Measurements from ENCODE around the gene WDFY4. TPM values are rescaled to one million over a fixed set of nuclear protein-coding genes. Genes with fewer than 3 reads are reported as not detected.
"Not testable (repeated sequence)": the region's sequence is repeated elsewhere in the genome, so short reads cannot be mapped to it uniquely, and the experiment has no call there.

WDFY4 gene
- polyA plus RNA-seq, 1 donor from 2014 or later = not detected

DNA sequence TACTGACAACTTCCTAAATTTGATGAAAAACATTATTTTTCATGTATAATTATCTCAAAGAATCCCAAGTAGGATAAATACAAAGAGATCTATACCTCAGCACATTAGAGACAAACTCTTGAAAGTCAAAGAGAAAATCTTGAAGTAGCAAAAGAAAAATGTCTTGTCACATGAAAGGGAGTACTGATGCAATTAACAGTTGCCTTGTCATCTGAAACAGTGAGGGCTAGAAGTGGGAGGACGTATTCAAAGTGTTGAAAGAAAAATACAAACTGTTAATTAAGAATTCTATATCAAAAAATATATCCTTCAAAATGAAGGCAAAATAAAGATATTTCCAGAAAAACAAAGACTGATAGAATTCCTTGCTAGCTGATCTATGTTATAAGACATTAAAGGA lies 44.3 kb upstream of the WDFY4 start:
- H3K4me3 ChIP-seq (ENCODE audit: low read length) = no peak overlapping the region
- no peaks in the 10 kb centered on the region for H3K27me3 ChIP-seq (ENCODE audit: insufficient read depth, low read depth, low read length)
- H3K27ac ChIP-seq (ENCODE audit: low read length) = no peak overlapping the region
- H3K79me2 ChIP-seq (replicated peaks; ENCODE audit: insufficient read depth, low read length) = no peaks in the 10 kb centered on the region
- no peaks in the 10 kb centered on the region for H3K9me3 ChIP-seq (ENCODE audit: low read length)
- no peak overlapping the region for H3K4me2 ChIP-seq (ENCODE audit: low read length)
- H3K9ac ChIP-seq (ENCODE audit: low read length) = no peak overlapping the region
- H2AFZ ChIP-seq (ENCODE audit: low read depth, low read length) = no peak overlapping the region
- TF ChIP-seq MXI1 (conservative IDR thresholded peaks at IDR 0.05; ENCODE audit: poor library complexity, severe bottlenecking) = no peak
- TF ChIP-seq TAF1 (IDR thresholded peaks at IDR 0.05; ENCODE audit: low read depth) = no peak
- no peak for TF ChIP-seq POLR2AphosphoS5 (IDR thresholded peaks at IDR 0.05)
- no peak for TF ChIP-seq RAD21 (conservative IDR thresholded peaks at IDR 0.05)
- TF ChIP-seq SMC3 (conservative IDR thresholded peaks at IDR 0.05; ENCODE audit: poor library complexity) = no peak
- TF ChIP-seq, protein P1, sequence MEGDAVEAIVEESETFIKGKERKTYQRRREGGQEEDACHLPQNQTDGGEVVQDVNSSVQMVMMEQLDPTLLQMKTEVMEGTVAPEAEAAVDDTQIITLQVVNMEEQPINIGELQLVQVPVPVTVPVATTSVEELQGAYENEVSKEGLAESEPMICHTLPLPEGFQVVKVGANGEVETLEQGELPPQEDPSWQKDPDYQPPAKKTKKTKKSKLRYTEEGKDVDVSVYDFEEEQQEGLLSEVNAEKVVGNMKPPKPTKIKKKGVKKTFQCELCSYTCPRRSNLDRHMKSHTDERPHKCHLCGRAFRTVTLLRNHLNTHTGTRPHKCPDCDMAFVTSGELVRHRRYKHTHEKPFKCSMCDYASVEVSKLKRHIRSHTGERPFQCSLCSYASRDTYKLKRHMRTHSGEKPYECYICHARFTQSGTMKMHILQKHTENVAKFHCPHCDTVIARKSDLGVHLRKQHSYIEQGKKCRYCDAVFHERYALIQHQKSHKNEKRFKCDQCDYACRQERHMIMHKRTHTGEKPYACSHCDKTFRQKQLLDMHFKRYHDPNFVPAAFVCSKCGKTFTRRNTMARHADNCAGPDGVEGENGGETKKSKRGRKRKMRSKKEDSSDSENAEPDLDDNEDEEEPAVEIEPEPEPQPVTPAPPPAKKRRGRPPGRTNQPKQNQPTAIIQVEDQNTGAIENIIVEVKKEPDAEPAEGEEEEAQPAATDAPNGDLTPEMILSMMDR (IDR thresholded peaks at IDR 0.05; ENCODE audit: poor library complexity, severe bottlenecking) = no peak
- no peak for TF ChIP-seq EZH2 (IDR thresholded peaks at IDR 0.05; ENCODE audit: borderline replicate concordance, insufficient read depth, low read length, poor library complexity, severe bottlenecking)
- TF ChIP-seq, protein P2, sequence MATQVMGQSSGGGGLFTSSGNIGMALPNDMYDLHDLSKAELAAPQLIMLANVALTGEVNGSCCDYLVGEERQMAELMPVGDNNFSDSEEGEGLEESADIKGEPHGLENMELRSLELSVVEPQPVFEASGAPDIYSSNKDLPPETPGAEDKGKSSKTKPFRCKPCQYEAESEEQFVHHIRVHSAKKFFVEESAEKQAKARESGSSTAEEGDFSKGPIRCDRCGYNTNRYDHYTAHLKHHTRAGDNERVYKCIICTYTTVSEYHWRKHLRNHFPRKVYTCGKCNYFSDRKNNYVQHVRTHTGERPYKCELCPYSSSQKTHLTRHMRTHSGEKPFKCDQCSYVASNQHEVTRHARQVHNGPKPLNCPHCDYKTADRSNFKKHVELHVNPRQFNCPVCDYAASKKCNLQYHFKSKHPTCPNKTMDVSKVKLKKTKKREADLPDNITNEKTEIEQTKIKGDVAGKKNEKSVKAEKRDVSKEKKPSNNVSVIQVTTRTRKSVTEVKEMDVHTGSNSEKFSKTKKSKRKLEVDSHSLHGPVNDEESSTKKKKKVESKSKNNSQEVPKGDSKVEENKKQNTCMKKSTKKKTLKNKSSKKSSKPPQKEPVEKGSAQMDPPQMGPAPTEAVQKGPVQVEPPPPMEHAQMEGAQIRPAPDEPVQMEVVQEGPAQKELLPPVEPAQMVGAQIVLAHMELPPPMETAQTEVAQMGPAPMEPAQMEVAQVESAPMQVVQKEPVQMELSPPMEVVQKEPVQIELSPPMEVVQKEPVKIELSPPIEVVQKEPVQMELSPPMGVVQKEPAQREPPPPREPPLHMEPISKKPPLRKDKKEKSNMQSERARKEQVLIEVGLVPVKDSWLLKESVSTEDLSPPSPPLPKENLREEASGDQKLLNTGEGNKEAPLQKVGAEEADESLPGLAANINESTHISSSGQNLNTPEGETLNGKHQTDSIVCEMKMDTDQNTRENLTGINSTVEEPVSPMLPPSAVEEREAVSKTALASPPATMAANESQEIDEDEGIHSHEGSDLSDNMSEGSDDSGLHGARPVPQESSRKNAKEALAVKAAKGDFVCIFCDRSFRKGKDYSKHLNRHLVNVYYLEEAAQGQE (IDR thresholded peaks at IDR 0.05; ENCODE audit: borderline replicate concordance) = no peak
- no peak for TF ChIP-seq EP300 (conservative IDR thresholded peaks at IDR 0.05; ENCODE audit: poor library complexity, severe bottlenecking)
- H3F3A ChIP-seq (ENCODE audit: insufficient read depth, low read length, poor library complexity, severe bottlenecking) = no peaks in the 10 kb centered on the region
- no peaks in the 10 kb centered on the region for H4K20me1 ChIP-seq (ENCODE audit: insufficient read depth)
- H3K36me3 ChIP-seq (ENCODE audit: insufficient read depth, low read length) = no peaks in the 10 kb centered on the region
- no peaks in the 10 kb centered on the region for H3K9me2 ChIP-seq (ENCODE audit: insufficient read depth, low read length)

DNA sequence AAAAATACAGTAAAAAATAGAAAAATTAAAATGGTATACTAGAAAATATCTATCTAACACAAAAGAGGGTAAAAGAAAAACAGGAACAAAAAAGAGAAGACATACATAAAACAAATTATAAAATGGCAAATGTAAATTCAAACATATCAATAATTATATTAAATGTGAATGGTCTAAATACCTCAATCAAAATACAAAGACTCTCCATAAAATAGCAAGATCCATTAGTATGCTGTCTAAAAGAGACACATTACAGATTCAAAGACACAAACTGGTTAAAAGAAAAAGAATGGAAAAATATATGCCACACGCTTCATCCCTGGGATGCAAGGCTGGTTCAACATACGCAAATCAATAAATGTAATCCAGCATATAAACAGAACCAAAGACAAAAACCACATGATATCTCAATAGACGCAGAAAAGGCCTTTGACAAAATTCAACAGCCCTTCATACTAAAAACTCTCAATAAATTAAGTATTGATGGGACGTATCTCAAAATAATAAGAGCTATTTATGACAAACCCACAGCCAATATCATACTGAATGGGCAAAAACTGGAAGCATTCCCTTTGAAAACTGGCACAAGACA lies 43.5 kb upstream of the WDFY4 start:
- not testable (repeated sequence) for H4K20me1 ChIP-seq (ENCODE audit: insufficient read depth); H3K4me3 ChIP-seq (ENCODE audit: low read length); H3K4me2 ChIP-seq (ENCODE audit: low read length); H3K9me3 ChIP-seq (ENCODE audit: low read length); H3F3A ChIP-seq (ENCODE audit: insufficient read depth, low read length, poor library complexity, severe bottlenecking); H3K9ac ChIP-seq (ENCODE audit: low read length); H3K9me2 ChIP-seq (ENCODE audit: insufficient read depth, low read length); H2AFZ ChIP-seq (ENCODE audit: low read depth, low read length); H3K27me3 ChIP-seq (ENCODE audit: insufficient read depth, low read depth, low read length); H3K36me3 ChIP-seq (ENCODE audit: insufficient read depth, low read length); H3K79me2 ChIP-seq (replicated peaks; ENCODE audit: insufficient read depth, low read length); H3K27ac ChIP-seq (ENCODE audit: low read length)

DNA sequence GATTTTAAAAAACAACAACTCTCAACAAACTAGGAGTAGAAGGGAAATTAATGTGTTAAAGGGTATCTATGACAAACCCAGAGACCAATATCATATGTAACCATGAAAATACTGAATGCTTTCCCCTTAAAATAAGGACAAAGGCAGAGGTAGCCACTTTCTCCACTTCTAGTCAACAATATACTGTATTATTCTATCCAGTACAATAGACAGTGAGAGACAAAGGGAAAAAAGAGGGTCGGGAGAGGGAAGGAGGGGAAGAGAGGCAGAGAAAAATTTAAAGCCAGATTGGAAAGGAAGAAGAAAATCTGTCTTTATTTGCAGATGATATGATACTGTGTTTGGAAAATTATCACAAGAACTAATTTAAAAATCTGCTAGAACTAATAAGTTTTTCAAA lies 39.1 kb upstream of the WDFY4 start:
- H3K4me2 ChIP-seq (ENCODE audit: low read length) = no peak overlapping the region
- no peaks in the 10 kb centered on the region for H3K36me3 ChIP-seq (ENCODE audit: insufficient read depth, low read length)
- no peaks in the 10 kb centered on the region for H4K20me1 ChIP-seq (ENCODE audit: insufficient read depth)
- no peak overlapping the region for H3K9ac ChIP-seq (ENCODE audit: low read length)
- no peak overlapping the region for H2AFZ ChIP-seq (ENCODE audit: low read depth, low read length)
- H3K4me3 ChIP-seq (ENCODE audit: low read length) = no peak overlapping the region
- no peaks in the 10 kb centered on the region for H3K27me3 ChIP-seq (ENCODE audit: insufficient read depth, low read depth, low read length)
- TF ChIP-seq MXI1 (conservative IDR thresholded peaks at IDR 0.05; ENCODE audit: poor library complexity, severe bottlenecking) (no peak), TAF1 (IDR thresholded peaks at IDR 0.05; ENCODE audit: low read depth) (no peak), RAD21 (conservative IDR thresholded peaks at IDR 0.05) (no peak), POLR2AphosphoS5 (IDR thresholded peaks at IDR 0.05) (no peak), EZH2 (IDR thresholded peaks at IDR 0.05; ENCODE audit: borderline replicate concordance, insufficient read depth, low read length, poor library complexity, severe bottlenecking) (no peak), EP300 (conservative IDR thresholded peaks at IDR 0.05; ENCODE audit: poor library complexity, severe bottlenecking) (no peak), SMC3 (conservative IDR thresholded peaks at IDR 0.05; ENCODE audit: poor library complexity) (no peak)
- TF ChIP-seq, protein P2 (IDR thresholded peaks at IDR 0.05; ENCODE audit: borderline replicate concordance) = no peak
- TF ChIP-seq, protein P1 (IDR thresholded peaks at IDR 0.05; ENCODE audit: poor library complexity, severe bottlenecking) = no peak
- H3K79me2 ChIP-seq (replicated peaks; ENCODE audit: insufficient read depth, low read length) = no peaks in the 10 kb centered on the region
- H3K9me3 ChIP-seq (ENCODE audit: low read length) = no peaks in the 10 kb centered on the region
- no peaks in the 10 kb centered on the region for H3K9me2 ChIP-seq (ENCODE audit: insufficient read depth, low read length)
- no peaks in the 10 kb centered on the region for H3F3A ChIP-seq (ENCODE audit: insufficient read depth, low read length, poor library complexity, severe bottlenecking)
- H3K27ac ChIP-seq (ENCODE audit: low read length) = no peak overlapping the region
